GM12891 (cell line): ENCODE measurements around the gene GRAP2.

Experiments used
- DNase-seq: peaks from one replicate; pipeline ENCODE4 v3.0.0; 2011; ENCODE audit warnings: low spot score; ENCODE audit not compliant: insufficient read length
- FAIRE-seq: peaks from 2 replicates; lab custom pipeline; 2011; peaks lifted over from hg19 to GRCh38; lab: Jason Lieb, UNC
- PAX5 ChIP-seq: IDR thresholded peaks from 2 replicates; pipeline ENCODE4 v1.6.1; 2011; ENCODE audit warnings: low read length, moderate library complexity, mild to moderate bottlenecking; ENCODE audit not compliant: insufficient read depth, severe bottlenecking
- POLR2A ChIP-seq: IDR thresholded peaks from 2 replicates; pipeline ENCODE4 v1.6.1; 2011; ENCODE audit warnings: low read depth, low read length, control low read depth
- POLR2AphosphoS5 ChIP-seq: IDR thresholded peaks from 2 replicates; pipeline ENCODE4 v1.6.1; 2011; ENCODE audit warnings: low read depth, low read length, control low read depth
- POU2F2 ChIP-seq: IDR thresholded peaks from 2 replicates; pipeline ENCODE4 v1.6.1; 2011; ENCODE audit warnings: low read depth, mild to moderate bottlenecking, control low read depth, low read length, moderate library complexity
- SPI1 ChIP-seq: IDR thresholded peaks from 2 replicates; pipeline ENCODE4 v1.6.1; 2011; ENCODE audit warnings: low read depth, low read length, control low read depth
- TAF1 ChIP-seq: IDR thresholded peaks from 2 replicates; pipeline ENCODE4 v1.6.1; 2011; ENCODE audit warnings: low read depth, low read length, control low read depth

The GRAP2 gene

DNA sequence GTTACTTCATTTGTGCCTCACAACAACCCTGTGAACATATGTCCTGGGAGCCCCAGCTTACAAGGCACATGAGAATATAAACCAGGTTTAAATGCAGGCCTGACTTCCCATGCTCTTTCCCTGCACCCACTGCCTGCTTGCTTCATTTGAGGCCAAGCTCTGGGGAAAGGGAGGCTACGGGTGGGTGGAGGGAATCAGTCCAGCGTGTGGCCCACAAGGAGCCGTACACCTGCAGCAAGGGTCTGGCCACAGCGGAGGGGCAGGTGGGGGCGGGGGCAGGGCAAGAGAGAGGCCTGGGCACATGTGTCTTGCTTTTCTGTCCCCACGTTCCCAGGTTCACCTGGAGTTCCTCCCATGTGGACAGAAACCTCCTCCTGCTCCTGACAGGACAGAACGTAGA lies 120.1 kb downstream of the GRAP2 start:
- FAIRE-seq, result no peak
- TF ChIP-seq TAF1, result no peak
- no peak for TF ChIP-seq PAX5
- TF ChIP-seq POLR2AphosphoS5, result no peak
- no peak for TF ChIP-seq SPI1
- no peak for TF ChIP-seq POLR2A
- TF ChIP-seq POU2F2, result no peak
- DNase-seq, result no peak

DNA sequence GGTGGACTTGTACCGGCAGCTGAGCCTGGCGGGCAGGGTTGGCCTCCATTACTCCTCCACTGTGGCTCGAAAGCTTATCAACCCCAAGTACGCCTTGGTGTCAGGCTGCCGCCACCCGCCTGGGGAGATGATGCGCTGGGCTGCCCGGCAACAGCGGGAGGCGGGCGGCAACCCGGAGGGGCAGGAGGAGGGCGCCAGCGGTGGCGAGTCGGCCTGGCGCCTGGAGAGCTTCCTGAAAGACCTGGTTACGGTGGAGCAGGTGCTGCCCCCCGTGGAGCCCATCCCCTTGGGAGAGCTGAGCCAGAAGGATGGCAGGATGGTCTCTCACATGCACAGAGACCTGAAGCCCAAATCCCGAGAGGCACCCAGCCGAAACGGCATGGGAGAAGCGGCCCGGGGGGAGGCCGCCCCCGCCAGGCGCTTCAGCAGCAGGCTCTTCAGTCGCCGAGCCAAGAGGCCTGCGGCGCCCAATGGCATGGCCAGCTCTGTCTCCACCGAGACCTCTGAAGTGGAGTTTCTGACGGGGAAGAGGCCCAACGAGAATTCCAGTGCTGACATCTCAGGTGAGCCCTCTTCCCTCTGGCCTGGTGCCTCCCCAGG lies 120.6 kb downstream of the GRAP2 start:
- TF ChIP-seq TAF1 (no peak), POU2F2 (no peak), PAX5 (no peak), POLR2AphosphoS5 (no peak), POLR2A (no peak), SPI1 (no peak)
- DNase-seq (no peak), FAIRE-seq (no peak)

DNA sequence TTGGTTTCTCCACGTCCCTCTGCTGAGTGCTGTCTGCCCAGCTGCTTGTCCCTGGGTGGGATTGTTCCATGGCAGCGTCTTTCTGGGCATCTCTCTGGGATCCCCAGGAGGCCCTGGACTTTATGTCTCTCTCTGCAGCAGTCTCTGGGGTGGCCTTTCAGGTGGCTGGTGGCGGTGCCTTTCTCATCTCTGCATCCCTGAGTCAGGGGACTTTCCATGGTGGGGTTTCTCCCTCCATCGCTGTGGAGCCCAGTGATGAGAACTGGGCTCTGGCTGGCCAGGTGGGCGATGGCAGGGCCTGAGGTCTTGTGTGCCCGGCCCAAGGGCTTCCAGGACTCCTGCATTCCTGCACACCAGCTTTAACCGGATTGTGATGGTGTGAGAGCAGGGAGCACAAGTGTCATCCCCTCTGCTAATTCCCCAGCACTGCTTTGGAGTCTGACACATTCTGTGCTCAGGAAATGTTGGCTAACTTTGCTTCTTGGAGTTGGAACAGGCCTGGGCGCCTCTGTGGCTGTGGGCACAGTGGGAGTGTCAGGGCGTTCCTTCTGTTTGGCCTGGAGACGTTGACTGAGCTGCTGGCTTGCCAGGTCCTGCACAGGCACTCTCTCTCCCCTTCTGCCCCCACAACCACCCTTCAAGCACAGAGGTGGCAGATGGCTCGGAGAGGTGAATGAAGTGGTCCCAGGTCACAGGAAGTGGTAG lies 121.8 kb downstream of the GRAP2 start:
- no peak for TF ChIP-seq TAF1
- TF ChIP-seq POLR2AphosphoS5, result no peak
- TF ChIP-seq POLR2A, result no peak
- no peak for TF ChIP-seq POU2F2
- no peak for TF ChIP-seq SPI1
- no peak for TF ChIP-seq PAX5
- no peak for FAIRE-seq
- DNase-seq, result no peak
